ENCODE results near the gene DAD1.

DNA sequence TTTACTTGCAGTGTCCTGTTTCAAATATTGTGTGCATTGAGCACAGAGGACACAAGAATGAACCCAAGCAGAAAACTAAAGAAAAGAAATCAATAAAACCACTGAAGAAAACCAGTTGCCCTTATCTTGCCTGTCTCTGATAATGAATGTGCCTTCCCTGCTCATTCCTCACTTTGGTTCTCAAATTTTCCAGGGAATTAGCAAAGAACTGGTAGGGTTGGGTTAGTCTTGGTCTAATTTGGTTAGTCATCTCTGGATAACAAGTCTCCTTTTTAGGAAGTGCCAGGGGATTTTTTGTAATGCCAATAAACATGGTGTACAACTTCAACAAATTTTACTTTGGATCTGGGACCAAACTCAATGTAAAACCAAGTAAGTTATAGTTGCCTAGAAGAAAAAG, 65.7 kb downstream of the DAD1 start:
- TF ChIP-seq EZH2 (IDR thresholded peaks at IDR 0.05; ENCODE audit: low read depth): no peak
- TF ChIP-seq, protein P1, sequence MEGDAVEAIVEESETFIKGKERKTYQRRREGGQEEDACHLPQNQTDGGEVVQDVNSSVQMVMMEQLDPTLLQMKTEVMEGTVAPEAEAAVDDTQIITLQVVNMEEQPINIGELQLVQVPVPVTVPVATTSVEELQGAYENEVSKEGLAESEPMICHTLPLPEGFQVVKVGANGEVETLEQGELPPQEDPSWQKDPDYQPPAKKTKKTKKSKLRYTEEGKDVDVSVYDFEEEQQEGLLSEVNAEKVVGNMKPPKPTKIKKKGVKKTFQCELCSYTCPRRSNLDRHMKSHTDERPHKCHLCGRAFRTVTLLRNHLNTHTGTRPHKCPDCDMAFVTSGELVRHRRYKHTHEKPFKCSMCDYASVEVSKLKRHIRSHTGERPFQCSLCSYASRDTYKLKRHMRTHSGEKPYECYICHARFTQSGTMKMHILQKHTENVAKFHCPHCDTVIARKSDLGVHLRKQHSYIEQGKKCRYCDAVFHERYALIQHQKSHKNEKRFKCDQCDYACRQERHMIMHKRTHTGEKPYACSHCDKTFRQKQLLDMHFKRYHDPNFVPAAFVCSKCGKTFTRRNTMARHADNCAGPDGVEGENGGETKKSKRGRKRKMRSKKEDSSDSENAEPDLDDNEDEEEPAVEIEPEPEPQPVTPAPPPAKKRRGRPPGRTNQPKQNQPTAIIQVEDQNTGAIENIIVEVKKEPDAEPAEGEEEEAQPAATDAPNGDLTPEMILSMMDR (conservative IDR thresholded peaks at IDR 0.05): no peak
